Measurements from ENCODE around the gene ZFY.

GRCh38 chrY:2935716-2936435, 695 bp downstream of the ZFY start:
- TF ChIP-seq, protein P1, sequence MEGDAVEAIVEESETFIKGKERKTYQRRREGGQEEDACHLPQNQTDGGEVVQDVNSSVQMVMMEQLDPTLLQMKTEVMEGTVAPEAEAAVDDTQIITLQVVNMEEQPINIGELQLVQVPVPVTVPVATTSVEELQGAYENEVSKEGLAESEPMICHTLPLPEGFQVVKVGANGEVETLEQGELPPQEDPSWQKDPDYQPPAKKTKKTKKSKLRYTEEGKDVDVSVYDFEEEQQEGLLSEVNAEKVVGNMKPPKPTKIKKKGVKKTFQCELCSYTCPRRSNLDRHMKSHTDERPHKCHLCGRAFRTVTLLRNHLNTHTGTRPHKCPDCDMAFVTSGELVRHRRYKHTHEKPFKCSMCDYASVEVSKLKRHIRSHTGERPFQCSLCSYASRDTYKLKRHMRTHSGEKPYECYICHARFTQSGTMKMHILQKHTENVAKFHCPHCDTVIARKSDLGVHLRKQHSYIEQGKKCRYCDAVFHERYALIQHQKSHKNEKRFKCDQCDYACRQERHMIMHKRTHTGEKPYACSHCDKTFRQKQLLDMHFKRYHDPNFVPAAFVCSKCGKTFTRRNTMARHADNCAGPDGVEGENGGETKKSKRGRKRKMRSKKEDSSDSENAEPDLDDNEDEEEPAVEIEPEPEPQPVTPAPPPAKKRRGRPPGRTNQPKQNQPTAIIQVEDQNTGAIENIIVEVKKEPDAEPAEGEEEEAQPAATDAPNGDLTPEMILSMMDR (IDR thresholded peaks at IDR 0.05; ENCODE audit: low read depth, low read length), result no peak
- TF ChIP-seq MAX (IDR thresholded peaks at IDR 0.05; ENCODE audit: low read depth, low read length), result no peak
- TF ChIP-seq POLR2A (IDR thresholded peaks at IDR 0.05; ENCODE audit: extremely low read depth, insufficient read length), result no peak
- TF ChIP-seq MYC (IDR thresholded peaks at IDR 0.05; ENCODE audit: low read depth, low read length), result no peak

Measured in NB4 (cell line).